ENCODE data around the gene FKBP10.
"Not testable (repeated sequence)": the region's sequence is repeated elsewhere in the genome, so short reads cannot be mapped to it uniquely, and the experiment has no call there.

The FKBP10 gene

GRCh38 chr17:41773190-41773588 is 39.6 kb upstream of the FKBP10 start:
- Histone ChIP-seq H3K36me3 (ENCODE audit: control insufficient read depth, insufficient read depth, low read length) (no peaks in the 10 kb centered on the region), H3K4me3 (replicated peaks; ENCODE audit: low read depth, low read length) (no peak overlapping the region), H3K27me3 (replicated peaks; ENCODE audit: control insufficient read depth, insufficient read depth, low read length) (no peaks in the 10 kb centered on the region)
- DNase-seq (ENCODE audit: extremely low read depth, insufficient read length) = no peak
- no peak for TF ChIP-seq CTCF (IDR thresholded peaks at IDR 0.05; ENCODE audit: insufficient read depth, low read length, poor library complexity, severe bottlenecking)

GRCh38 chr17:41773731-41774193 is 39.0 kb upstream of the FKBP10 start:
- H3K27me3 ChIP-seq (replicated peaks; ENCODE audit: control insufficient read depth, insufficient read depth, low read length) = no peaks in the 10 kb centered on the region
- DNase-seq (ENCODE audit: extremely low read depth, insufficient read length) = no peak
- no peaks in the 10 kb centered on the region for H3K36me3 ChIP-seq (ENCODE audit: control insufficient read depth, insufficient read depth, low read length)
- H3K4me3 ChIP-seq (replicated peaks; ENCODE audit: low read depth, low read length) = no peak overlapping the region
- no peak for TF ChIP-seq CTCF (IDR thresholded peaks at IDR 0.05; ENCODE audit: insufficient read depth, low read length, poor library complexity, severe bottlenecking)

GRCh38 chr17:41775394-41776226 is 37.2 kb upstream of the FKBP10 start:
- DNase-seq (ENCODE audit: extremely low read depth, insufficient read length) = no peak
- no peaks in the 10 kb centered on the region for H3K27me3 ChIP-seq (replicated peaks; ENCODE audit: control insufficient read depth, insufficient read depth, low read length)
- H3K4me3 ChIP-seq (replicated peaks; ENCODE audit: low read depth, low read length) = no peak overlapping the region
- no peak for TF ChIP-seq CTCF (IDR thresholded peaks at IDR 0.05; ENCODE audit: insufficient read depth, low read length, poor library complexity, severe bottlenecking)
- H3K36me3 ChIP-seq (ENCODE audit: control insufficient read depth, insufficient read depth, low read length) = no peaks in the 10 kb centered on the region

- not testable (repeated sequence) for H3K4me3 ChIP-seq (replicated peaks; ENCODE audit: low read depth, low read length); DNase-seq (ENCODE audit: extremely low read depth, insufficient read length); H3K36me3 ChIP-seq (ENCODE audit: control insufficient read depth, insufficient read depth, low read length); H3K27me3 ChIP-seq (replicated peaks; ENCODE audit: control insufficient read depth, insufficient read depth, low read length)
Observed at GRCh38 chr17:41776262-41776900, 36.4 kb upstream of the FKBP10 start.

GRCh38 chr17:41777157-41777573 is 35.6 kb upstream of the FKBP10 start:
- TF ChIP-seq CTCF (IDR thresholded peaks at IDR 0.05; ENCODE audit: insufficient read depth, low read length, poor library complexity, severe bottlenecking) = no peak
- no peaks in the 10 kb centered on the region for H3K36me3 ChIP-seq (ENCODE audit: control insufficient read depth, insufficient read depth, low read length)
- H3K27me3 ChIP-seq (replicated peaks; ENCODE audit: control insufficient read depth, insufficient read depth, low read length) = no peaks in the 10 kb centered on the region
- no peak overlapping the region for H3K4me3 ChIP-seq (replicated peaks; ENCODE audit: low read depth, low read length)
- DNase-seq (ENCODE audit: extremely low read depth, insufficient read length) = no peak

- H3K4me3 ChIP-seq (replicated peaks; ENCODE audit: low read depth, low read length) = no peak overlapping the region
- TF ChIP-seq CTCF (IDR thresholded peaks at IDR 0.05; ENCODE audit: insufficient read depth, low read length, poor library complexity, severe bottlenecking) = no peak
- no peak for DNase-seq (ENCODE audit: extremely low read depth, insufficient read length)
- H3K27me3 ChIP-seq (replicated peaks; ENCODE audit: control insufficient read depth, insufficient read depth, low read length) = no peaks in the 10 kb centered on the region
- no peaks in the 10 kb centered on the region for H3K36me3 ChIP-seq (ENCODE audit: control insufficient read depth, insufficient read depth, low read length)
Observed at GRCh38 chr17:41777574-41778188, 35.1 kb upstream of the FKBP10 start.
